HepG2 (cell line): ENCODE measurements around the gene FBXW8. TPM values are rescaled to one million over a fixed set of nuclear protein-coding genes. Genes with fewer than 3 reads are reported as not detected.

Source experiments
- ATF7-NPFF ChIP-seq: sonication (generic); formaldehyde crosslinking; IDR thresholded peaks from 2 replicates; pipeline ENCODE4 v1.8.1; 2023; ENCODE audit warnings: mild to moderate bottlenecking, low read depth, missing genetic modification reagents, moderate library complexity
- BRCA1 ChIP-seq: sonication (generic); formaldehyde crosslinking; IDR thresholded peaks from 2 replicates; pipeline ENCODE4 v1.4.0; 2020; ENCODE audit warnings: missing genetic modification reagents
- DPF2 ChIP-seq: sonication (generic); formaldehyde crosslinking; IDR thresholded peaks from 2 replicates; pipeline ENCODE4 v1.4.0; 2020; ENCODE audit warnings: mild to moderate bottlenecking, low read depth, missing genetic modification reagents, borderline replicate concordance
- FOSL1 ChIP-seq: sonication (generic); formaldehyde crosslinking; IDR thresholded peaks from 2 replicates; pipeline ENCODE4 v1.9.0; 2021; ENCODE audit warnings: missing genetic modification reagents, borderline replicate concordance
- FOXJ3 ChIP-seq: sonication (generic); formaldehyde crosslinking; IDR thresholded peaks from 2 replicates; pipeline ENCODE4 v1.4.0; 2020; ENCODE audit warnings: missing genetic modification reagents, mild to moderate bottlenecking, borderline replicate concordance
- HDAC1 ChIP-seq: sonication (generic); formaldehyde crosslinking; IDR thresholded peaks from 2 replicates; pipeline ENCODE4 v1.5.1; 2020; ENCODE audit warnings: mild to moderate bottlenecking, missing genetic modification reagents
- MLLT10 ChIP-seq: sonication (generic); formaldehyde crosslinking; IDR thresholded peaks from 2 replicates; pipeline ENCODE4 v1.4.0; 2020; ENCODE audit warnings: missing genetic modification reagents
- MTERF4 ChIP-seq: sonication (generic); formaldehyde crosslinking; IDR thresholded peaks from 2 replicates; pipeline ENCODE4 v1.8.0; 2023; ENCODE audit warnings: mild to moderate bottlenecking, missing genetic modification reagents
- NCOR1 ChIP-seq: fragments of 200-600 bp; sonication (generic); IDR thresholded peaks from 2 replicates; pipeline ENCODE4 v1.7.0; 2017; ENCODE audit warnings: antibody characterized with exemption, low read length, borderline replicate concordance
- NKX3-1 ChIP-seq: sonication (generic); formaldehyde crosslinking; IDR thresholded peaks from 2 replicates; pipeline ENCODE4 v1.5.0; 2020; ENCODE audit warnings: missing genetic modification reagents
- PATZ1 ChIP-seq: sonication (generic); formaldehyde crosslinking; IDR thresholded peaks from 2 replicates; pipeline ENCODE4 v1.4.0; 2020; ENCODE audit warnings: missing genetic modification reagents
- REXO4 ChIP-seq: sonication (generic); formaldehyde crosslinking; IDR thresholded peaks from 2 replicates; pipeline ENCODE4 v1.8.0; 2022; ENCODE audit warnings: missing genetic modification reagents, mild to moderate bottlenecking, borderline replicate concordance
- SNAPC5 ChIP-seq: sonication (generic); formaldehyde crosslinking; IDR thresholded peaks from 2 replicates; pipeline ENCODE4 v1.8.1; 2023; ENCODE audit warnings: mild to moderate bottlenecking, missing genetic modification reagents, borderline replicate concordance
- TCF7L2 ChIP-seq: IDR thresholded peaks from 2 replicates; pipeline ENCODE4 v1.6.1; 2011; ENCODE audit warnings: mild to moderate bottlenecking, low read depth, low read length, moderate library complexity
- U2AF2 ChIP-seq: fragments of 200-400 bp; formaldehyde crosslinking; IDR thresholded peaks from 2 replicates; pipeline ENCODE4 v1.6.1; 2017; ENCODE audit warnings: low read depth, mild to moderate bottlenecking, low read length
- ZKSCAN1 ChIP-seq: fragments of 150-350 bp; IDR thresholded peaks from 2 replicates; pipeline ENCODE4 v1.6.1; 2014; ENCODE audit warnings: low read length
- ZNF138 ChIP-seq: sonication (generic); formaldehyde crosslinking; IDR thresholded peaks from 2 replicates; pipeline ENCODE4 v1.5.0; 2020; ENCODE audit warnings: mild to moderate bottlenecking, low read depth, missing genetic modification reagents
- ZNF331 ChIP-seq: sonication (generic); formaldehyde crosslinking; IDR thresholded peaks from 2 replicates; pipeline ENCODE4 v1.4.0; 2020; ENCODE audit warnings: missing genetic modification reagents
- ZNF460 ChIP-seq: sonication (generic); formaldehyde crosslinking; IDR thresholded peaks from 2 replicates; pipeline ENCODE4 v1.5.1; 2020; ENCODE audit warnings: missing genetic modification reagents, mild to moderate bottlenecking, borderline replicate concordance
- ZNF496 ChIP-seq: sonication (generic); formaldehyde crosslinking; IDR thresholded peaks from 2 replicates; pipeline ENCODE4 v1.8.1; 2023; ENCODE audit warnings: mild to moderate bottlenecking, moderate library complexity, missing genetic modification reagents; ENCODE audit not compliant: insufficient replicate concordance
- ZNF510 ChIP-seq: sonication (generic); formaldehyde crosslinking; IDR thresholded peaks from 2 replicates; pipeline ENCODE4 v1.4.0; 2020; ENCODE audit warnings: low read depth, mild to moderate bottlenecking, missing genetic modification reagents
- ZNF580 ChIP-seq: IDR thresholded peaks from 2 replicates; pipeline ENCODE4 v1.6.1; 2016; ENCODE audit warnings: low read depth, borderline replicate concordance
- ZNF660 ChIP-seq: sonication (generic); formaldehyde crosslinking; IDR thresholded peaks from 2 replicates; pipeline ENCODE4 v1.5.1; 2020; ENCODE audit warnings: mild to moderate bottlenecking, low read depth, missing genetic modification reagents, borderline replicate concordance
- ZNF7 ChIP-seq: IDR thresholded peaks from 2 replicates; pipeline ENCODE4 v1.6.1; 2016; ENCODE audit warnings: missing biosample characterization, missing genetic modification reagents
- polyA plus RNA-seq, 8 experiments: library from polyadenylated mRNA; depleted of rRNA in 3 of 8; stranded (reverse) in 7 of 8; unstranded in 1 of 8; fragments of >200 nt; fragmentation: Illumina TruSeq in 4 of 8; extraction: Trizol in 4 of 8; gene quantifications; 2 replicates each; pipeline versions ENCODE4 v1.2.1 to v1.2.3, GENCODE V29; 2011 to 2016; ENCODE audit warnings: low read depth in 4 of 8, missing spikeins in 1 of 8, mixed read lengths in 1 of 8; ENCODE audit not compliant: insufficient read depth in 1 of 8
- total RNA-seq, 5 experiments: library from RNA; depleted of rRNA; stranded (reverse); fragments of >200 nt; fragmentation: Illumina TruSeq; extraction: Trizol; gene quantifications; 2 replicates each; pipeline ENCODE4 v1.2.3, GENCODE V29; 2016; ENCODE audit warnings: low read depth in 1 of 5

FBXW8 gene
- total and polyA plus RNA-seq, 2 of the 13 experiments (the other 11 are each of a cell fraction or from before 2014, with no cell fraction given), result 5.1 to 5.9 TPM

- TF ChIP-seq ZNF7 (CRISPR knock-in tag), result no peak
- TF ChIP-seq BRCA1 (CRISPR knock-in tag), result no peak
- no peak for TF ChIP-seq U2AF2
- no peak for TF ChIP-seq NKX3-1 (CRISPR knock-in tag)
- peak; percentile 76; the same call in 1 of the 2 replicates for TF ChIP-seq NCOR1
- TF ChIP-seq FOSL1 (CRISPR knock-in tag), result no peak
- 0 out of 2 replicates have a peak, but pooled peaks have one; percentile 36 for TF ChIP-seq ZNF331 (CRISPR knock-in tag)
- TF ChIP-seq REXO4 (CRISPR knock-in tag), result no peak
- no peak for TF ChIP-seq MLLT10 (CRISPR knock-in tag)
- peak; percentile 70 for TF ChIP-seq ATF7-NPFF (CRISPR knock-in tag)
- no peak; the same call in 1 of the 2 replicates for TF ChIP-seq DPF2 (CRISPR knock-in tag)
- peak; percentile 36; the same call in 1 of the 2 replicates for TF ChIP-seq ZNF510 (CRISPR knock-in tag)
- TF ChIP-seq ZKSCAN1, result no peak
- TF ChIP-seq HDAC1 (CRISPR knock-in tag), result peak; percentile 85
- no peak for TF ChIP-seq TCF7L2
- no peak for TF ChIP-seq SNAPC5 (CRISPR knock-in tag)
- no peak for TF ChIP-seq ZNF496
- no peak for TF ChIP-seq ZNF460 (CRISPR knock-in tag)
- TF ChIP-seq ZNF138, result no peak
- peak; percentile 65 for TF ChIP-seq ZNF580
- TF ChIP-seq FOXJ3 (CRISPR knock-in tag), result peak; percentile 51; the same call in 1 of the 2 replicates
- TF ChIP-seq MTERF4 (CRISPR knock-in tag), result no peak
- peak; percentile 85 for TF ChIP-seq PATZ1 (CRISPR knock-in tag)
- no peak for TF ChIP-seq ZNF660 (CRISPR knock-in tag)
These were observed 137.2 kb downstream of the FBXW8 start (continued) for GRCh38 chr12:117047810-117048584.
